ENCODE results near the gene SLC9A8.
A peak's percentile ranks its signal among the peaks of the same experiment; 100 is the strongest.

SLC9A8 gene

DNA sequence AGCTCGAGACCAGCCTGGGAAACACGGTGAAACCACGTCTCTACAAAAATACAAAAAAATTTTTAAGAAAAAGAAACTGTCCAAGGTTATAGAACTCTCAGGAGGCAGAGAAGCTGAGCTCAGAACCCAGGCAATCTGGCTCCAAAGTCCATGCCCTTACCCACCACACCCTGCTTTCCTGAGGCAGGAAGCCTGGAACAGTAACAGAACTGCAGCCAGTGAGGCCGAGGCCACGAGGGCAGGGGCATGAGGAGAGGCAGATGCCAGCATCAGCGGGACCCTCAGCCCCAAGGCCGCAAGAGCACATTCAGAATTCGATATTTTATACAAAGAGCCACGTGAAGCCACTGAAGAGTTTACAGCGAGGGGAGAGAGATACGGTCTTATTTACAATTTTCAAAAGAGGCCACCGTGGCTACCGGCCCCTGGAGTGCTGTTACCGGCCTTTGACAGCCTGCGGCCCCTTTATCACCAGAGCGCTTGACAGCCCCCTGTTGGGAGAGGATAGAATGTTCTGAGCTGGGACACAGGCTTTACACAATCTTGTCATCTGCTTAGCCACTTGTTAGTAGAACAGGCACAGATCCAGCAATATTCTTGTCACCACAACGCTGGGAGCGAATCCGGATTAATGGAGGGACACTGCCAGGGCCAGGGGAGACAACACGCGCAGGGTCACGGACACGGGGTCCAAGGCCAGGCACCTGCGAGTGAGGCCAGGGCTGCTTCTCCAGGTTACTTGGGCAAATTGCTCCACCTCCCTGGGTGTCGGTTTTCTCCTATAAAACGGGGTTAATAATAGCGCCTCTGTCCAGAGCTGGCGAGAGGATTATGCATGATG, 97.1 kb downstream of the SLC9A8 start:
- DNase-seq (ENCODE audit: low read depth), result no peak
- H3K4me3 ChIP-seq (ENCODE audit: low read depth, low read length), result no peak overlapping the region
- TF ChIP-seq, protein P1, sequence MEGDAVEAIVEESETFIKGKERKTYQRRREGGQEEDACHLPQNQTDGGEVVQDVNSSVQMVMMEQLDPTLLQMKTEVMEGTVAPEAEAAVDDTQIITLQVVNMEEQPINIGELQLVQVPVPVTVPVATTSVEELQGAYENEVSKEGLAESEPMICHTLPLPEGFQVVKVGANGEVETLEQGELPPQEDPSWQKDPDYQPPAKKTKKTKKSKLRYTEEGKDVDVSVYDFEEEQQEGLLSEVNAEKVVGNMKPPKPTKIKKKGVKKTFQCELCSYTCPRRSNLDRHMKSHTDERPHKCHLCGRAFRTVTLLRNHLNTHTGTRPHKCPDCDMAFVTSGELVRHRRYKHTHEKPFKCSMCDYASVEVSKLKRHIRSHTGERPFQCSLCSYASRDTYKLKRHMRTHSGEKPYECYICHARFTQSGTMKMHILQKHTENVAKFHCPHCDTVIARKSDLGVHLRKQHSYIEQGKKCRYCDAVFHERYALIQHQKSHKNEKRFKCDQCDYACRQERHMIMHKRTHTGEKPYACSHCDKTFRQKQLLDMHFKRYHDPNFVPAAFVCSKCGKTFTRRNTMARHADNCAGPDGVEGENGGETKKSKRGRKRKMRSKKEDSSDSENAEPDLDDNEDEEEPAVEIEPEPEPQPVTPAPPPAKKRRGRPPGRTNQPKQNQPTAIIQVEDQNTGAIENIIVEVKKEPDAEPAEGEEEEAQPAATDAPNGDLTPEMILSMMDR (IDR thresholded peaks at IDR 0.05; ENCODE audit: insufficient read depth, low read depth, low read length, missing control alignments), result no peak

GRCh38 chr20:49910340-49910706, 97.7 kb downstream of the SLC9A8 start:
- no peak overlapping the region for H3K4me3 ChIP-seq (ENCODE audit: low read depth, low read length)
- no peak for DNase-seq (ENCODE audit: low read depth)
- TF ChIP-seq, protein P1 (IDR thresholded peaks at IDR 0.05; ENCODE audit: insufficient read depth, low read depth, low read length, missing control alignments), result no peak

DNA sequence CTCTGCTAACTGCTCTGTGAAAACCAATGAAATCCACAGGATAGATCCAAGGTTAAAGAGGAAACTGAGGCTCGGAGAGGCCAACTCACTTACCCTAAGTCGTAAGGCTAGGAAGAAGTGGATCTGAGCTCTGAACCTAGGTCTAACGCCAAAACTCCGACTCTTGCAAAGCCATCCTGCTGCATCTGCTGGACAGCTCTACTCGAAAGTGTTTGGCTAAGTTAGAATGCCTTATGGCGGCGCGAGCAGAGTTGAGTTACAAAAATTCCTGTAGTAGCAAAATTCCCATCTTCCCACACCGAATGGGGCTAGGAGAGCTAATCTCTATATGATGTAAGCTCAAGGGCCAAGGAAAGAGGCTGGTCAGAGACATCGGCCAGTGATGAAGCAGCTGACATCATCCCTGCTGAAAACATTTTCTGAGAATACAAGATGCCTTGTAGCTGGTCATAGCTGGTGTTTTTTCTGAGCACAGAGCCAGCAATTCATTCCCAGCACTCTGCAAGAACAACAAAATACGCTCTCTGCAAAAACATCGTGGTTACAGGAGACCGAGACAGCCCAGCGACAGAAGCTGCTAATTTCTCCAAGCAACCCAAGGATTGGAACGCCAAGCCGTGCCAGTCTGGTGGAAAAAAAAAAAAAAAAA, 100.9 kb downstream of the SLC9A8 start:
- peak overlapping the region; percentile 94; the same call in 1 of the 2 replicates for H3K4me3 ChIP-seq (ENCODE audit: low read depth, low read length)
- DNase-seq (ENCODE audit: low read depth), result no peak

DNA sequence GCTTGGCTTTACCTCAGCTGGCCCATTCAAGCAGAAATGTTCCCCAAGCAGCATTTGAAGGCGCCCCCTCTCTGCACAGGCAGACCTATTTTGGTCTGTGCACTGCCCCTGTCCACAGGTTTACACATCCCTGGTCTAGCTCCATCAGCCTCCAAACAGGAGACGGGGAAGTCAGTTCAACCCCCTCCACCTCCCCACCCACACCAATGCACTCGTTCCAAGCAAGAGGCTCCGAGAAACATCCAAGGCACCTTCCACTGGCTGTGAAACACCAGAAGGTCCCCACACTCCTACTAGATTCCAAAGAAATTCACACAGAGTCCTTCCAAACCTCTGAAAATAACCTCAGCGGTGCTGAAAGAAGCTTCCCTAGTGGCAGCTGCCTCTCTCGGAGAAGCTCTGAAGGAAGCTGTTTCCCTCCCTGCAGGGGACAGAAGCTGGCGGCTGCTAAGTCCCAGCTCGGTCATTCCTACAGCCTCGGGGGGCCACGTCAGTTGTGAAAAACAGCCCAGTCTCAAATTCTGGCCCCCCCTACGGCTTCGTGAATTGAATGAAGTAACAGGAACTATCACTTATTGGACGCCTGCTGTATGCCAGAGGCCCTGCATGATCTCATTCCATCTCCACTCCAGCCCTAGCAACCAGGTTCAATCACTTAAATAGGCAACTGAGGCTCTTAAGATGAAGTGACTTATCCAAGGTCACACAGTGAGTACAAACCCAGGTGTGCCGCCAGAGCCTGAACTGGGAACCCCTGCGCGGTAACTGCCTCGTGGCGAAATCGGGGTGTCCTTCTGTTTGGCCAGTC, 101.9 kb downstream of the SLC9A8 start:
- peak; percentile 28 for DNase-seq (ENCODE audit: low read depth)
- TF ChIP-seq, protein P1 (IDR thresholded peaks at IDR 0.05; ENCODE audit: insufficient read depth, low read depth, low read length, missing control alignments), result no peak
- peak overlapping the region; percentile 94 for H3K4me3 ChIP-seq (ENCODE audit: low read depth, low read length)

More for the DNA sequence above, 100.9 kb downstream of the SLC9A8 start:
- TF ChIP-seq, protein P1 (IDR thresholded peaks at IDR 0.05; ENCODE audit: insufficient read depth, low read depth, low read length, missing control alignments), result no peak

GRCh38 chr20:49915118-49915379, 102.4 kb downstream of the SLC9A8 start:
- DNase-seq (ENCODE audit: low read depth), result no peak

DNA sequence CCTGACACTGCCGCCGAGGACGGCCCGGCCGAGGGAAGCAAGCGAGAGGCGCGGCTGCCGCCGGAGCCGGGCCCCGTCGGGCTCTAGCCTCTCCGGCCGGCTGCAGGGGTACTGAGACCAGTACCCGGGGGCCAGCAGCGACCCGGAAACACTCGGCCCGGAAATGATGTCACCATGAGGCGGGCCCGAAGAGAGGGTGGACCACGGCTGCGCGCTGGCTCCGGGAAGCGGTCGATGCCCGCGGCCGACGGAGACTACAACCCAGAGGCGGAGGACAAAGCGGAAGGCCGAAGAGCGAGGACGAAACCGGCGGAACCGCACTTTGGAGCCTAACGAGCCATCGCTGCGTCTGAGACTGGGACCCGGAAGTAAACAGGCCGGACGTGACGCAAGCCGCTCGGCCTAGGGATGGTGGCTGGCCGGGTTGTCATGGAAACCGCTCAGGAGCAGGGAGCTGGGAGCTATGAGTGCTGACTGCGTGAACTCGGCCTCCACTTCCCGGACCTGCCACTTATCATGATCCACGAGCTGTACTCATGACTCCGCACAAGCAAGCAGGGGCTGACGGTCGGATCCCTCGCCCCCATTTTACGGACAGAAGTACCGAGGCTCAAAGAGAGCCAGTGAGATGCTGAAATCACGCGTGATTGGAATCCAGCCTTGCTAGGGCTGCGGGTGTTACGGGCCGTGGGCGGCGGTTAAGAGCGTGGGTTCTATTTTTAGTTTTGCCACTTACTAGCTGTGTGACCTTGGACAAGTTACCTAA, 102.9 kb downstream of the SLC9A8 start, which contains the start of gene SPATA2:
Gene SPATA2 (minus strand): TSS at position 150 of the 766 bp plus-strand sequence. CDS start 7,039 bp downstream, outside the sequence.
- H3K4me3 ChIP-seq (ENCODE audit: low read depth, low read length), result peak within 1 kb of the TSS; percentile 94
- DNase-seq (ENCODE audit: low read depth), result peak; percentile 97
- TF ChIP-seq, protein P1 (IDR thresholded peaks at IDR 0.05; ENCODE audit: insufficient read depth, low read depth, low read length, missing control alignments), result no peak

More at GRCh38 chr20:49915118-49915379, 102.4 kb downstream of the SLC9A8 start:
- H3K4me3 ChIP-seq (ENCODE audit: low read depth, low read length), result peak overlapping the region; percentile 94
- TF ChIP-seq, protein P1 (IDR thresholded peaks at IDR 0.05; ENCODE audit: insufficient read depth, low read depth, low read length, missing control alignments), result peak; percentile 7

Data from GM12865 (cell line).